Measurements from ENCODE around the gene ATP6V0A4.

ATP6V0A4 gene

GRCh38 chr7:138797715-138798320, at the start of gene ATP6V0A4, which contains the start of gene TMEM213:
TSS of gene ATP6V0A4 (minus strand) at chr7:138798196. CDS start at chr7:138771247, 26,949 bp downstream.
TSS of gene TMEM213 (plus strand) at chr7:138797994. CDS start at chr7:138798105, 111 bp downstream.
- Histone ChIP-seq H3K36me3 (ENCODE audit: control insufficient read depth, insufficient read depth, low read length) (no peaks in the 10 kb centered on the region), H3K4me3 (replicated peaks; ENCODE audit: low read depth, low read length) (no peak within 1 kb of the TSS), H3K27me3 (replicated peaks; ENCODE audit: control insufficient read depth, insufficient read depth, low read length) (no peaks in the 10 kb centered on the region)
- TF ChIP-seq CTCF (IDR thresholded peaks at IDR 0.05; ENCODE audit: insufficient read depth, low read length, poor library complexity, severe bottlenecking) = no peak
- DNase-seq (ENCODE audit: extremely low read depth, insufficient read length) = no peak

GRCh38 chr7:138845711-138846110, 47.7 kb upstream of the ATP6V0A4 start:
- no peak for TF ChIP-seq CTCF (IDR thresholded peaks at IDR 0.05; ENCODE audit: insufficient read depth, low read length, poor library complexity, severe bottlenecking)
- Histone ChIP-seq H3K4me3 (replicated peaks; ENCODE audit: low read depth, low read length) (no peak overlapping the region), H3K27me3 (replicated peaks; ENCODE audit: control insufficient read depth, insufficient read depth, low read length) (no peaks in the 10 kb centered on the region), H3K36me3 (ENCODE audit: control insufficient read depth, insufficient read depth, low read length) (no peaks in the 10 kb centered on the region)
- DNase-seq (ENCODE audit: extremely low read depth, insufficient read length) = no peak

GRCh38 chr7:138843632-138844580, 45.9 kb upstream of the ATP6V0A4 start:
- H3K36me3 ChIP-seq (ENCODE audit: control insufficient read depth, insufficient read depth, low read length) = no peaks in the 10 kb centered on the region
- DNase-seq (ENCODE audit: extremely low read depth, insufficient read length) = no peak
- no peaks in the 10 kb centered on the region for H3K27me3 ChIP-seq (replicated peaks; ENCODE audit: control insufficient read depth, insufficient read depth, low read length)
- no peak for TF ChIP-seq CTCF (IDR thresholded peaks at IDR 0.05; ENCODE audit: insufficient read depth, low read length, poor library complexity, severe bottlenecking)
- H3K4me3 ChIP-seq (replicated peaks; ENCODE audit: low read depth, low read length) = no peak overlapping the region

GRCh38 chr7:138842111-138842510, 44.1 kb upstream of the ATP6V0A4 start:
- no peak for DNase-seq (ENCODE audit: extremely low read depth, insufficient read length)
- H3K27me3 ChIP-seq (replicated peaks; ENCODE audit: control insufficient read depth, insufficient read depth, low read length) = no peaks in the 10 kb centered on the region
- no peak for TF ChIP-seq CTCF (IDR thresholded peaks at IDR 0.05; ENCODE audit: insufficient read depth, low read length, poor library complexity, severe bottlenecking)
- H3K4me3 ChIP-seq (replicated peaks; ENCODE audit: low read depth, low read length) = no peak overlapping the region
- H3K36me3 ChIP-seq (ENCODE audit: control insufficient read depth, insufficient read depth, low read length) = no peaks in the 10 kb centered on the region

- no peak for DNase-seq (ENCODE audit: extremely low read depth, insufficient read length)
- Histone ChIP-seq H3K4me3 (replicated peaks; ENCODE audit: low read depth, low read length) (no peak overlapping the region), H3K27me3 (replicated peaks; ENCODE audit: control insufficient read depth, insufficient read depth, low read length) (no peaks in the 10 kb centered on the region), H3K36me3 (ENCODE audit: control insufficient read depth, insufficient read depth, low read length) (no peaks in the 10 kb centered on the region)
- TF ChIP-seq CTCF (IDR thresholded peaks at IDR 0.05; ENCODE audit: insufficient read depth, low read length, poor library complexity, severe bottlenecking) = no peak
These were observed 40.2 kb upstream of the ATP6V0A4 start for GRCh38 chr7:138838166-138838565.

All from GM06990 (cell line).